Measurements from ENCODE around the gene LCK.

DNA sequence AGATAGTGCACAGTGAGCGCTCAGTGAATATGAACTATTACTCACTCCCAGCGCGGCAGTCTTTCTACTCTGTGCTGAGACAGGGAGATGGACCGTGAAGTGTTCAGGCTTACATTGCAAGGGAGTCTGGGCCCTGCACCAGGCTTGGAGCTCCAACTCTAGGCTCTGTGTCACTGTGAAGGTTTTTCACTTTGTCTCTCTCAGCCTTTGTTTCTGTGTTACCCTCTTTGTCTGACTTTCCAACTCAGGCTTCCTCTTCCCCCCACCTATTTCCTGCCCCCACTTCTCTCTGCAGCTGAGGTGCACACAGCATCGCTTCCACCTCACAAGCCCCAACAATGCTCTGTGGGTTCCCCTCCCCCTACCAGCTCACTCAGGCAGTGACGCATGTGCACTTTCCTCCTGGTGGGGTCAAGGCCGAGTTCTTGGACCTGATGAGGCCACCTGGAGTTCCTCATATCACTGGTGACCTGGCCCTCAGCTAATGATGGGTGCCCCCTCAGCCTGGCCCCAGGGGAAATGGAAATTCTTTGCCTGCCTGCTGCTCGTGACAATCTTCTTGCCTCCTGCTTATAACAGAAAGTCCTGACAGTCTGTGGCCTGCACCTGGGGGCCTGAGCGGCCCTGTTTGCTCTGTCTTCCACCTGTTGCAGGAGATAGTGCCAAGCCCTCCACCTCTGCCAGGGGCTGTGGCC lies 1.1 kb upstream of the LCK start:
- no peak for TF ChIP-seq EZH2 (IDR thresholded peaks at IDR 0.05; ENCODE audit: borderline replicate concordance, low read depth, low read length, severe bottlenecking)
- TF ChIP-seq, protein P1, sequence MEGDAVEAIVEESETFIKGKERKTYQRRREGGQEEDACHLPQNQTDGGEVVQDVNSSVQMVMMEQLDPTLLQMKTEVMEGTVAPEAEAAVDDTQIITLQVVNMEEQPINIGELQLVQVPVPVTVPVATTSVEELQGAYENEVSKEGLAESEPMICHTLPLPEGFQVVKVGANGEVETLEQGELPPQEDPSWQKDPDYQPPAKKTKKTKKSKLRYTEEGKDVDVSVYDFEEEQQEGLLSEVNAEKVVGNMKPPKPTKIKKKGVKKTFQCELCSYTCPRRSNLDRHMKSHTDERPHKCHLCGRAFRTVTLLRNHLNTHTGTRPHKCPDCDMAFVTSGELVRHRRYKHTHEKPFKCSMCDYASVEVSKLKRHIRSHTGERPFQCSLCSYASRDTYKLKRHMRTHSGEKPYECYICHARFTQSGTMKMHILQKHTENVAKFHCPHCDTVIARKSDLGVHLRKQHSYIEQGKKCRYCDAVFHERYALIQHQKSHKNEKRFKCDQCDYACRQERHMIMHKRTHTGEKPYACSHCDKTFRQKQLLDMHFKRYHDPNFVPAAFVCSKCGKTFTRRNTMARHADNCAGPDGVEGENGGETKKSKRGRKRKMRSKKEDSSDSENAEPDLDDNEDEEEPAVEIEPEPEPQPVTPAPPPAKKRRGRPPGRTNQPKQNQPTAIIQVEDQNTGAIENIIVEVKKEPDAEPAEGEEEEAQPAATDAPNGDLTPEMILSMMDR (IDR thresholded peaks at IDR 0.05; ENCODE audit: extremely low read depth in 1 of 2, insufficient read depth in 1 of 2, low read depth in 1 of 2, low read length in 2 of 2), result no peak
- TF ChIP-seq POLR2A (IDR thresholded peaks at IDR 0.05; ENCODE audit: low read depth, low read length), result peak; percentile 61
- TF ChIP-seq MYC (IDR thresholded peaks at IDR 0.05; ENCODE audit: low read depth, low read length), result peak; percentile 50
